Endodermal cell (in vitro differentiated cells): Measurements from ENCODE around the gene BACH1. TPM values are rescaled to one million over a fixed set of nuclear protein-coding genes. Genes with fewer than 3 reads are reported as not detected.

Source experiments
- DNase-seq: peaks from one replicate; pipeline ENCODE4 v3.0.0-alpha.2; 2017
- H3K27ac ChIP-seq: 2 replicates; pipeline ENCODE4 v1.5.1; 2013; ENCODE audit warnings: mild to moderate bottlenecking, low read depth, low read length, moderate library complexity
- H3K27me3 ChIP-seq: 2 replicates; pipeline ENCODE4 v1.6.1; 2013; ENCODE audit warnings: mild to moderate bottlenecking, low read length, moderate library complexity; ENCODE audit not compliant: insufficient read depth, control insufficient read depth, poor library complexity, severe bottlenecking
- H3K36me3 ChIP-seq: 2 replicates; pipeline ENCODE4 v1.7.0; 2013; ENCODE audit warnings: mild to moderate bottlenecking, low read length, moderate library complexity; ENCODE audit not compliant: control insufficient read depth, insufficient read depth
- H3K4me1 ChIP-seq: one replicate; pipeline ENCODE4 v1.7.0; 2013; ENCODE audit warnings: low read length; ENCODE audit not compliant: control insufficient read depth, insufficient read depth
- H3K4me3 ChIP-seq: 2 replicates; pipeline ENCODE4 v1.5.1; 2013; ENCODE audit warnings: mild to moderate bottlenecking, low read length, moderate library complexity
- H3K9ac ChIP-seq: 2 replicates; pipeline ENCODE4 v1.6.1; 2013; ENCODE audit warnings: mild to moderate bottlenecking, low read length, moderate library complexity; ENCODE audit not compliant: poor library complexity, severe bottlenecking; ENCODE audit errors: extremely low read depth
- H3K9me3 ChIP-seq: 2 replicates; pipeline ENCODE4 v1.6.1; 2013; ENCODE audit warnings: mild to moderate bottlenecking, low read length, moderate library complexity; ENCODE audit not compliant: control insufficient read depth
- H3K27ac Mint-ChIP-seq: 2 replicates; pipeline ENCODE4 v1.8.0; 2020; ENCODE audit warnings: mixed read lengths
- H3K27me3 Mint-ChIP-seq: 2 replicates; pipeline ENCODE4 v1.8.0; 2021; ENCODE audit warnings: mild to moderate bottlenecking, mixed read lengths; ENCODE audit not compliant: insufficient read depth
- H3K36me3 Mint-ChIP-seq: 2 replicates; pipeline ENCODE4 v1.8.0; 2020; ENCODE audit warnings: low read depth, mixed read lengths
- H3K4me1 Mint-ChIP-seq: 2 replicates; pipeline ENCODE4 v1.8.0; 2020; ENCODE audit warnings: mixed read lengths
- H3K4me3 Mint-ChIP-seq: 2 replicates; pipeline ENCODE4 v1.8.0; 2020; ENCODE audit warnings: mild to moderate bottlenecking, moderate library complexity, mixed read lengths
- H3K9me3 Mint-ChIP-seq: 2 replicates; pipeline ENCODE4 v1.8.0; 2020; ENCODE audit warnings: mild to moderate bottlenecking, mixed read lengths
- CTCF ChIP-seq: fragments of 200-600 bp; sonication (generic); conservative IDR thresholded peaks from 2 replicates; pipeline ENCODE4 v1.5.0; 2021; ENCODE audit warnings: antibody characterized with exemption, mild to moderate bottlenecking
- WGBS, 2 experiments: methylation state at CpG; one replicate each; pipeline versions ENCODE4 v1.1.5 to v1.1.7; 2013; ENCODE audit warnings: missing lambda C conversion rate in 2 of 2, mixed read lengths in 1 of 2; ENCODE audit not compliant: insufficient coverage in 1 of 2, insufficient read length in 1 of 2; 5-methylcytosine and 5-hydroxymethylcytosine counted together
- total RNA-seq, 2 donors: library from RNA; stranded (reverse); fragmentation: NEBNext Ultra II Directional in 1 of 2; extraction: Animal tissue kit (Norgen Biotek cat#: 25700) in 1 of 2; gene quantifications; 2 replicates in 1 of 2; 3 replicates in 1 of 2; pipeline ENCODE4 v1.2.1, GENCODE V29; 2021

BACH1 gene
- total RNA-seq, 2 donors from 2014 or later: 61.3 to 64.9 TPM

GRCh38 chr21:29318354-29318753, 19.6 kb downstream of the BACH1 start:
- no peaks in the 10 kb centered on the region for H3K27me3 Mint-ChIP-seq
- Histone ChIP-seq H3K4me3 (no peak overlapping the region), H3K27me3 (no peaks in the 10 kb centered on the region), H3K9me3 (no peaks in the 10 kb centered on the region), H3K36me3 (peaks cover 15% of the 10 kb centered on the region), H3K4me1 (peaks cover 4% of the 10 kb centered on the region), H3K9ac (no peak overlapping the region), H3K27ac (no peak overlapping the region)
- H3K4me1 Mint-ChIP-seq: peaks cover 46% of the 10 kb centered on the region
- H3K36me3 Mint-ChIP-seq: peaks cover 20% of the 10 kb centered on the region
- no peak for TF ChIP-seq CTCF
- no peak overlapping the region for H3K27ac Mint-ChIP-seq
- peaks cover 3% of the 10 kb centered on the region for H3K9me3 Mint-ChIP-seq
- H3K4me3 Mint-ChIP-seq: no peak overlapping the region
- 92 to 100% methylated on average over 2 of the region's 2 CpGs for WGBS, 2 experiments
- DNase-seq: no peak

- Mint-ChIP-seq H3K27me3 (no peaks in the 10 kb centered on the region), H3K9me3 (peaks cover 3% of the 10 kb centered on the region), H3K36me3 (peaks cover 28% of the 10 kb centered on the region), H3K27ac (no peak overlapping the region), H3K4me3 (no peak overlapping the region), H3K4me1 (peaks cover 33% of the 10 kb centered on the region)
- no peak for TF ChIP-seq CTCF
- Histone ChIP-seq H3K9me3 (no peaks in the 10 kb centered on the region), H3K27ac (no peak overlapping the region), H3K9ac (no peak overlapping the region), H3K4me3 (no peak overlapping the region), H3K36me3 (peaks cover 18% of the 10 kb centered on the region), H3K27me3 (no peaks in the 10 kb centered on the region), H3K4me1 (peaks cover 4% of the 10 kb centered on the region)
- 94 to 96% methylated on average over 3 to 6 of the region's 6 CpGs for WGBS, 2 experiments
- no peak for DNase-seq
Observed at GRCh38 chr21:29320031-29320430, 21.3 kb downstream of the BACH1 start.

GRCh38 chr21:29321217-29321616, 22.5 kb downstream of the BACH1 start:
- Histone ChIP-seq H3K4me1 (peaks cover 2% of the 10 kb centered on the region), H3K9ac (no peak overlapping the region), H3K27ac (no peak overlapping the region), H3K9me3 (no peaks in the 10 kb centered on the region), H3K4me3 (peak overlapping the region; percentile 48), H3K27me3 (no peaks in the 10 kb centered on the region), H3K36me3 (peaks cover 29% of the 10 kb centered on the region)
- no peak overlapping the region for H3K27ac Mint-ChIP-seq
- peaks cover 3% of the 10 kb centered on the region for H3K9me3 Mint-ChIP-seq
- WGBS, 2 experiments: 93 to 97% methylated on average over 4 to 11 of the region's 11 CpGs
- peaks cover 30% of the 10 kb centered on the region for H3K4me1 Mint-ChIP-seq
- TF ChIP-seq CTCF: no peak
- no peaks in the 10 kb centered on the region for H3K27me3 Mint-ChIP-seq
- no peak overlapping the region for H3K4me3 Mint-ChIP-seq
- H3K36me3 Mint-ChIP-seq: peaks cover 33% of the 10 kb centered on the region
- no peak for DNase-seq
